ENCODE measurements around the gene PANK4.

DNA sequence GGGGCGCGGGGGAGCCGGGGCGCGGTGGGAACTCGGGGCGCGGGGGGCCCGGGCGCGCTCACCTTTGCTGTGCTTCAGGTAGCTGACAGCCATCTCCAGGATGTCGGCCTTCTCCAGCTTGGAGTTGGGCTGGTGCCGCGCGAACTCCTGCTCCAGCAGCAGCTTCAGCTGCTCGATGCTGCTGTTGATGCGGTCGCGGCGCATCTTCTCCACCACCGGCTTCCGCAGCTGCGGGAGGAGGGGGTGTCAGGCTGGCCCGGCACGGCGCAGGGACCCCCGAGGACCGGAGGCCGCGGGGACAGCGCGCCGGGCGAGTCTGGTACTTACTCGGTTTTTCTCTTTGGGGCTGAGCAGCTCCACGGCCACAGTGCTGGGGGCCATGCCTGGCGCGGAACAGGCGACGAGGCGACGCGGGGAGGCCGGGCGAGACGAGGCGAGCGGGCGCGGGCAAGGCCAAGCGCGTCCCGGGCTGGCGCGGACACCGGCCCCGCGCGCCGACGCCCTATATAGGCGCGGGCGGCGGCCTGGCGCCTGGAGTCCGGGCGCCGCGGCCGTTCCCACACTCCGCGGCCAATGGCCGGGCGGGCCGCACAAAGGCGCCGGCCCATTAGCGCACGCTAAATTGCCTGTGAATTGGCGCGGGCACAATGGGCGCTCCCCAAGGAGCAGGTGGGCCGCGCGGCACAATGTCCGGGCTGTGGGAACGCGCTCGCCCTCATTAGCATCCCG, 3.6 kb upstream of the PANK4 start, which contains the start of gene HES5:
- TF ChIP-seq TCF4 (CRISPR knock-in tag; IDR thresholded peaks at IDR 0.05; ENCODE audit: borderline replicate concordance) (no peak), BACH2 (CRISPR knock-in tag; IDR thresholded peaks at IDR 0.05; ENCODE audit: borderline replicate concordance) (no peak), ZC3H10 (CRISPR knock-in tag; IDR thresholded peaks at IDR 0.05) (no peak), OSR1 (CRISPR knock-in tag; IDR thresholded peaks at IDR 0.05) (no peak), ZNF565 (CRISPR knock-in tag; conservative IDR thresholded peaks at IDR 0.05; ENCODE audit: low read depth) (no peak), SNAI2 (CRISPR knock-in tag; IDR thresholded peaks at IDR 0.05) (no peak), ISL1 (CRISPR knock-in tag; IDR thresholded peaks at IDR 0.05) (no peak), ARNTL (CRISPR knock-in tag; IDR thresholded peaks at IDR 0.05; ENCODE audit: borderline replicate concordance, low read depth) (no peak), ZFP30 (CRISPR knock-in tag; IDR thresholded peaks at IDR 0.05) (no peak), ZNF8 (CRISPR knock-in tag; IDR thresholded peaks at IDR 0.05) (no peak), ZFP3 (CRISPR knock-in tag; IDR thresholded peaks at IDR 0.05) (no peak)
- TF ChIP-seq, protein P1, sequence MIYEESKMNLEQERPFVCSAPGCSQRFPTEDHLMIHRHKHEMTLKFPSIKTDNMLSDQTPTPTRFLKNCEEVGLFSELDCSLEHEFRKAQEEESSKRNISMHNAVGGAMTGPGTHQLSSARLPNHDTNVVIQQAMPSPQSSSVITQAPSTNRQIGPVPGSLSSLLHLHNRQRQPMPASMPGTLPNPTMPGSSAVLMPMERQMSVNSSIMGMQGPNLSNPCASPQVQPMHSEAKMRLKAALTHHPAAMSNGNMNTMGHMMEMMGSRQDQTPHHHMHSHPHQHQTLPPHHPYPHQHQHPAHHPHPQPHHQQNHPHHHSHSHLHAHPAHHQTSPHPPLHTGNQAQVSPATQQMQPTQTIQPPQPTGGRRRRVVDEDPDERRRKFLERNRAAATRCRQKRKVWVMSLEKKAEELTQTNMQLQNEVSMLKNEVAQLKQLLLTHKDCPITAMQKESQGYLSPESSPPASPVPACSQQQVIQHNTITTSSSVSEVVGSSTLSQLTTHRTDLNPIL (CRISPR knock-in tag; IDR thresholded peaks at IDR 0.05; ENCODE audit: low read depth) = no peak
- TF ChIP-seq, protein P2, sequence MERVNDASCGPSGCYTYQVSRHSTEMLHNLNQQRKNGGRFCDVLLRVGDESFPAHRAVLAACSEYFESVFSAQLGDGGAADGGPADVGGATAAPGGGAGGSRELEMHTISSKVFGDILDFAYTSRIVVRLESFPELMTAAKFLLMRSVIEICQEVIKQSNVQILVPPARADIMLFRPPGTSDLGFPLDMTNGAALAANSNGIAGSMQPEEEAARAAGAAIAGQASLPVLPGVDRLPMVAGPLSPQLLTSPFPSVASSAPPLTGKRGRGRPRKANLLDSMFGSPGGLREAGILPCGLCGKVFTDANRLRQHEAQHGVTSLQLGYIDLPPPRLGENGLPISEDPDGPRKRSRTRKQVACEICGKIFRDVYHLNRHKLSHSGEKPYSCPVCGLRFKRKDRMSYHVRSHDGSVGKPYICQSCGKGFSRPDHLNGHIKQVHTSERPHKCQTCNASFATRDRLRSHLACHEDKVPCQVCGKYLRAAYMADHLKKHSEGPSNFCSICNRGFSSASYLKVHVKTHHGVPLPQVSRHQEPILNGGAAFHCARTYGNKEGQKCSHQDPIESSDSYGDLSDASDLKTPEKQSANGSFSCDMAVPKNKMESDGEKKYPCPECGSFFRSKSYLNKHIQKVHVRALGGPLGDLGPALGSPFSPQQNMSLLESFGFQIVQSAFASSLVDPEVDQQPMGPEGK (CRISPR knock-in tag; IDR thresholded peaks at IDR 0.05; ENCODE audit: borderline replicate concordance) = no peak
- TF ChIP-seq, protein P3, sequence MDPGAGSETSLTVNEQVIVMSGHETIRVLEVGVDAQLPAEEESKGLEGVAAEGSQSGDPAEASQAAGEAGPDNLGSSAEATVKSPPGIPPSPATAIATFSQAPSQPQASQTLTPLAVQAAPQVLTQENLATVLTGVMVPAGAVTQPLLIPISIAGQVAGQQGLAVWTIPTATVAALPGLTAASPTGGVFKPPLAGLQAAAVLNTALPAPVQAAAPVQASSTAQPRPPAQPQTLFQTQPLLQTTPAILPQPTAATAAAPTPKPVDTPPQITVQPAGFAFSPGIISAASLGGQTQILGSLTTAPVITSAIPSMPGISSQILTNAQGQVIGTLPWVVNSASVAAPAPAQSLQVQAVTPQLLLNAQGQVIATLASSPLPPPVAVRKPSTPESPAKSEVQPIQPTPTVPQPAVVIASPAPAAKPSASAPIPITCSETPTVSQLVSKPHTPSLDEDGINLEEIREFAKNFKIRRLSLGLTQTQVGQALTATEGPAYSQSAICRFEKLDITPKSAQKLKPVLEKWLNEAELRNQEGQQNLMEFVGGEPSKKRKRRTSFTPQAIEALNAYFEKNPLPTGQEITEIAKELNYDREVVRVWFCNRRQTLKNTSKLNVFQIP (CRISPR knock-in tag; IDR thresholded peaks at IDR 0.05; ENCODE audit: borderline replicate concordance, low read depth) = no peak

Measured in SK-N-SH treated with all-trans-retinoic acid at 6 μM for 48 hours (cell line).